ENCODE data around the gene THAP10.

Gene THAP10

GRCh38 chr15:70856177-70856883 lies 35.9 kb downstream of the THAP10 start:
- DNase-seq (ENCODE audit: extremely low spot score, insufficient read length, low read depth) = no peak
- no peak for FAIRE-seq

- FAIRE-seq = no peak
- DNase-seq (ENCODE audit: extremely low spot score, insufficient read length, low read depth) = no peak
These were observed 36.5 kb downstream of the THAP10 start for GRCh38 chr15:70855764-70856163.

- DNase-seq (ENCODE audit: extremely low spot score, insufficient read length, low read depth) (no peak), FAIRE-seq (no peak)
These were observed 37.6 kb downstream of the THAP10 start for GRCh38 chr15:70854666-70854976.

- FAIRE-seq = no peak
- no peak for DNase-seq (ENCODE audit: extremely low spot score, insufficient read length, low read depth)
These were observed 38.1 kb downstream of the THAP10 start, which contains the start of gene LARP6 for GRCh38 chr15:70853973-70854665. LARP6 (minus strand) TSS chr15:70854157; CDS start chr15:70854088, 69 bp downstream.

- no peak for FAIRE-seq
These were observed 38.8 kb downstream of the THAP10 start for GRCh38 chr15:70853318-70853972.

GRCh38 chr15:70852501-70853317 lies 39.5 kb downstream of the THAP10 start:
- no peak for DNase-seq (ENCODE audit: extremely low spot score, insufficient read length, low read depth)
- FAIRE-seq = no peak

More at GRCh38 chr15:70853318-70853972, 38.8 kb downstream of the THAP10 start:
- DNase-seq (ENCODE audit: extremely low spot score, insufficient read length, low read depth) = no peak

GRCh38 chr15:70851889-70852288 lies 40.3 kb downstream of the THAP10 start:
- no peak for FAIRE-seq
- no peak for DNase-seq (ENCODE audit: extremely low spot score, insufficient read length, low read depth)

- no peak for DNase-seq (ENCODE audit: extremely low spot score, insufficient read length, low read depth)
- no peak for FAIRE-seq
These were observed 46.5 kb downstream of the THAP10 start for GRCh38 chr15:70845602-70846360.

GRCh38 chr15:70837476-70837875 lies 54.8 kb downstream of the THAP10 start:
- DNase-seq (ENCODE audit: extremely low spot score, insufficient read length, low read depth) (no peak), FAIRE-seq (no peak)

- FAIRE-seq = no peak
- DNase-seq (ENCODE audit: extremely low spot score, insufficient read length, low read depth) = no peak
These were observed 56.4 kb downstream of the THAP10 start for GRCh38 chr15:70835841-70836240.

- FAIRE-seq (no peak), DNase-seq (ENCODE audit: extremely low spot score, insufficient read length, low read depth) (no peak)
These were observed 56.8 kb downstream of the THAP10 start for GRCh38 chr15:70835415-70835814.

- FAIRE-seq = no peak
These were observed 57.2 kb downstream of the THAP10 start for GRCh38 chr15:70834999-70835398.

GRCh38 chr15:70833861-70834765 lies 58.1 kb downstream of the THAP10 start:
- FAIRE-seq (no peak), DNase-seq (ENCODE audit: extremely low spot score, insufficient read length, low read depth) (no peak)

More at GRCh38 chr15:70834999-70835398, 57.2 kb downstream of the THAP10 start:
- DNase-seq (ENCODE audit: extremely low spot score, insufficient read length, low read depth) = no peak

GRCh38 chr15:70833422-70833821 lies 58.8 kb downstream of the THAP10 start:
- no peak for DNase-seq (ENCODE audit: extremely low spot score, insufficient read length, low read depth)
- FAIRE-seq = no peak

- DNase-seq (ENCODE audit: extremely low spot score, insufficient read length, low read depth) (no peak), FAIRE-seq (no peak)
These were observed 60.1 kb downstream of the THAP10 start for GRCh38 chr15:70832176-70832575.
